A549 treated with AZD2906 at 1 μM for 4 hours (cell line): ENCODE results near the gene PLSCR3. TPM values are rescaled to one million over a fixed set of nuclear protein-coding genes. Genes with fewer than 3 reads are reported as not detected.

Experiments used
- total RNA-seq: library from RNA; stranded (reverse); fragments of 200-300 nt; extraction: Qiagen RNA extraction; gene quantifications from 5 replicates; pipeline ENCODE4 v1.2.3, GENCODE V29; 2022

Gene PLSCR3
- total RNA-seq: 38.6 to 48.9 TPM (median 44.7 TPM) in 5 replicates

GRCh38 chr17:7394452-7395191 is at the start of gene PLSCR3:
TSS of gene PLSCR3 (minus strand) at chr17:7394525. CDS start at chr17:7394110, 415 bp downstream.

GRCh38 chr17:7439462-7440112 is 45.3 kb upstream of the PLSCR3 start, which contains the start of gene FGF11:
TSS of gene FGF11 (plus strand) at chr17:7439512. CDS start at chr17:7439621, 109 bp downstream.

GRCh38 chr17:7428557-7428956 is 34.2 kb upstream of the PLSCR3 start, which contains the start of gene SPEM3:
TSS of gene SPEM3 (plus strand) at chr17:7428857. CDS start at chr17:7428903, 46 bp downstream.

GRCh38 chr17:7425316-7425715 is 31.0 kb upstream of the PLSCR3 start, which contains the start of gene SPEM2:
TSS of gene SPEM2 (plus strand) at chr17:7425616. CDS start at chr17:7425689, 73 bp downstream.

GRCh38 chr17:7419819-7420610 is 25.7 kb upstream of the PLSCR3 start, which contains the start of gene SPEM1:
TSS of gene SPEM1 (plus strand) at chr17:7420324. CDS start at chr17:7420385, 61 bp downstream.

GRCh38 chr17:7407485-7408251 is 13.3 kb upstream of the PLSCR3 start, which contains the start of gene NLGN2:
TSS of gene NLGN2 (plus strand) at chr17:7407845. CDS start at chr17:7408256, 411 bp downstream.

GRCh38 chr17:7403977-7404736 is 9.8 kb upstream of the PLSCR3 start, which contains the start of gene TMEM256:
TSS of gene TMEM256 (minus strand) at chr17:7404097. CDS start at chr17:7404084, 13 bp downstream.

GRCh38 chr17:7380855-7381683 is 13.3 kb downstream of the PLSCR3 start, which contains the start of gene TNK1:
TSS of gene TNK1 (plus strand) at chr17:7381089. CDS start at chr17:7382927, 1,838 bp downstream.

GRCh38 chr17:7355053-7355452 is 39.3 kb downstream of the PLSCR3 start, which contains the start of gene TMEM95:
TSS of gene TMEM95 (plus strand) at chr17:7355156. CDS start at chr17:7355205, 49 bp downstream.

GRCh38 chr17:7351665-7352502 is 42.4 kb downstream of the PLSCR3 start, which contains the start of gene KCTD11:
TSS of gene KCTD11 (plus strand) at chr17:7352162.

Other genes starting within 250 kb of the PLSCR3 start
- gene ASGR1, start 215.2 kb downstream of the PLSCR3 start, total RNA-seq: 0.82 to 1.4 TPM (median 1.2 TPM) in 5 replicates
- gene DLG4, start 174.7 kb downstream of the PLSCR3 start, total RNA-seq: 5.4 to 7.5 TPM (median 5.8 TPM) in 5 replicates
- 286 to 433 TPM (median 402 TPM) in 5 replicates for gene ACADVL, start 174.6 kb downstream of the PLSCR3 start, total RNA-seq
- gene DVL2, start 160.0 kb downstream of the PLSCR3 start, total RNA-seq: 37.1 to 47.6 TPM (median 44.8 TPM) in 5 replicates
- gene PHF23, start 155.1 kb downstream of the PLSCR3 start, total RNA-seq: 86.1 to 108 TPM (median 99.5 TPM) in 5 replicates
- 643 to 763 TPM (median 704 TPM) in 5 replicates for gene GABARAP, start 152.1 kb downstream of the PLSCR3 start, total RNA-seq
- gene CTDNEP1, start 142.8 kb downstream of the PLSCR3 start, total RNA-seq: 208 to 254 TPM (median 236 TPM) in 5 replicates
- 131 to 160 TPM (median 140 TPM) in 5 replicates for gene ELP5, start 142.3 kb downstream of the PLSCR3 start, total RNA-seq
- 2.2 to 3.2 TPM (median 2.9 TPM) in 5 replicates for gene CLDN7, start 132.0 kb downstream of the PLSCR3 start, total RNA-seq
- gene SLC2A4, start 112.8 kb downstream of the PLSCR3 start, total RNA-seq: 0.35 to 0.67 TPM (median 0.63 TPM) in 5 replicates
- gene YBX2, start 99.9 kb downstream of the PLSCR3 start, total RNA-seq: 0.37 to 0.68 TPM (median 0.53 TPM) in 5 replicates
- gene EIF5A, start 86.9 kb downstream of the PLSCR3 start, total RNA-seq: 1,603 to 1,771 TPM (median 1,695 TPM) in 5 replicates
- gene GPS2, start 79.2 kb downstream of the PLSCR3 start, total RNA-seq: 81.4 to 100 TPM (median 97.9 TPM) in 5 replicates
- gene NEURL4, start 65.2 kb downstream of the PLSCR3 start, total RNA-seq: 23.0 to 36.7 TPM (median 28.7 TPM) in 5 replicates
- gene ACAP1, start 58.0 kb downstream of the PLSCR3 start, total RNA-seq: 2.4 to 5.7 TPM (median 4.0 TPM) in 5 replicates
- 11.3 to 13.7 TPM (median 12.5 TPM) in 5 replicates for gene KCTD11, start 42.4 kb downstream of the PLSCR3 start, total RNA-seq
- gene TMEM95, start 39.4 kb downstream of the PLSCR3 start, total RNA-seq: not detected in 5 replicates
- 1.3 to 1.6 TPM (median 1.5 TPM) in 5 replicates for gene TNK1, start 13.4 kb downstream of the PLSCR3 start, total RNA-seq
- 180 to 224 TPM (median 215 TPM) in 5 replicates for gene TMEM256, start 9.6 kb upstream of the PLSCR3 start, total RNA-seq
- gene NLGN2, start 13.3 kb upstream of the PLSCR3 start, total RNA-seq: 13.3 to 17.6 TPM (median 17.1 TPM) in 5 replicates
- gene SPEM1, start 25.8 kb upstream of the PLSCR3 start, total RNA-seq: 0.06 to 0.13 TPM in 2 of 5 replicates, not detected in the others
- 0.03 to 0.07 TPM (median 0.06 TPM) in 3 of 5 replicates, not detected in the others for gene SPEM2, start 31.1 kb upstream of the PLSCR3 start, total RNA-seq
- 0.02 to 0.03 TPM (median 0.02 TPM) in 3 of 5 replicates, not detected in the others for gene SPEM3, start 34.3 kb upstream of the PLSCR3 start, total RNA-seq
- 10.8 to 13.9 TPM (median 13.3 TPM) in 5 replicates for gene TMEM102, start 40.9 kb upstream of the PLSCR3 start, total RNA-seq
- gene FGF11, start 45.0 kb upstream of the PLSCR3 start, total RNA-seq: 0.76 to 1.2 TPM (median 0.85 TPM) in 5 replicates
- 8.0 to 11.6 TPM (median 10.2 TPM) in 5 replicates for gene CHRNB1, start 50.5 kb upstream of the PLSCR3 start, total RNA-seq
- gene ZBTB4, start 85.1 kb upstream of the PLSCR3 start, total RNA-seq: 21.0 to 25.5 TPM (median 24.1 TPM) in 5 replicates
- gene SLC35G6, start 86.9 kb upstream of the PLSCR3 start, total RNA-seq: not detected in 5 replicates
- gene POLR2A, start 89.8 kb upstream of the PLSCR3 start, total RNA-seq: 72.5 to 86.2 TPM (median 79.8 TPM) in 5 replicates
- 8.2 to 13.3 TPM (median 13.0 TPM) in 5 replicates for gene TNFSF12, start 154.5 kb upstream of the PLSCR3 start, total RNA-seq
- 0.49 to 1.1 TPM (median 0.68 TPM) in 5 replicates for gene TNFSF13, start 164.2 kb upstream of the PLSCR3 start, total RNA-seq
- 84.9 to 95.8 TPM (median 95.7 TPM) in 5 replicates for gene SENP3, start 167.4 kb upstream of the PLSCR3 start, total RNA-seq
- 27.0 to 34.4 TPM (median 31.4 TPM) in 5 replicates for gene CD68, start 185.1 kb upstream of the PLSCR3 start, total RNA-seq
- 111 to 143 TPM (median 116 TPM) in 5 replicates for gene MPDU1, start 189.3 kb upstream of the PLSCR3 start, total RNA-seq
- 0.16 to 0.52 TPM (median 0.31 TPM) in 5 replicates for gene SOX15, start 195.6 kb upstream of the PLSCR3 start, total RNA-seq
- gene FXR2, start 220.4 kb upstream of the PLSCR3 start, total RNA-seq: 47.5 to 56.4 TPM (median 54.2 TPM) in 5 replicates
- 60.3 to 85.9 TPM (median 73.8 TPM) in 5 replicates for gene SAT2, start 233.3 kb upstream of the PLSCR3 start, total RNA-seq
- gene SHBG, start 235.6 kb upstream of the PLSCR3 start, total RNA-seq: 0.45 to 0.90 TPM (median 0.73 TPM) in 5 replicates